ENCODE measurements around the gene SMPD2. TPM values are rescaled to one million over a fixed set of nuclear protein-coding genes. Genes with fewer than 3 reads are reported as not detected.

Gene SMPD2
- total RNA-seq, 3 donors from 2014 or later, result 8.5 to 26.2 (median 12.1) TPM

DNA sequence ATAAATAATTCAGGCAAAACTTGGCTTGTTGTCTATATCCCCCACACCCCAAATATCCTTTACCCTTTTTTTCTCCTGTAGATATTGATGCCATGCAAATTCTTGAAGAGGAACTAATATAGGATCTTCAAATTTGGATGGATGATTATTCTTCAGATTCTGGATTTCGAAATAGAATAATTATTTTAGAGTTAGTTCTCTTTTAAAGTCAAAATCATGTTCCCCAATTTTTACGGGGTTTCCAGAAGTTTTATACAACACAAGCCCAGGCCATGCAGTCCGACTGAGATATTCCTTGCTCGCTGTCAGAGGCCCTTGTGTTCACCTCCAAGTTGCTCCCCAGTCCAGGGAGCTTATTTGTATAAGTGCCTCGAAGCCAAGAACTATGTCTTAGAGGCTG lies 4.5 kb upstream of the SMPD2 start:
- H3K4me3 ChIP-seq, result no peak overlapping the region
- no peaks in the 10 kb centered on the region for H3K36me3 ChIP-seq
- no peaks in the 10 kb centered on the region for H3K4me1 ChIP-seq
- no peaks in the 10 kb centered on the region for H3K27me3 ChIP-seq
- H3K27ac ChIP-seq, result no peak overlapping the region
- TF ChIP-seq POLR2AphosphoS5 (IDR thresholded peaks at IDR 0.05), result no peak
- TF ChIP-seq, protein P1, sequence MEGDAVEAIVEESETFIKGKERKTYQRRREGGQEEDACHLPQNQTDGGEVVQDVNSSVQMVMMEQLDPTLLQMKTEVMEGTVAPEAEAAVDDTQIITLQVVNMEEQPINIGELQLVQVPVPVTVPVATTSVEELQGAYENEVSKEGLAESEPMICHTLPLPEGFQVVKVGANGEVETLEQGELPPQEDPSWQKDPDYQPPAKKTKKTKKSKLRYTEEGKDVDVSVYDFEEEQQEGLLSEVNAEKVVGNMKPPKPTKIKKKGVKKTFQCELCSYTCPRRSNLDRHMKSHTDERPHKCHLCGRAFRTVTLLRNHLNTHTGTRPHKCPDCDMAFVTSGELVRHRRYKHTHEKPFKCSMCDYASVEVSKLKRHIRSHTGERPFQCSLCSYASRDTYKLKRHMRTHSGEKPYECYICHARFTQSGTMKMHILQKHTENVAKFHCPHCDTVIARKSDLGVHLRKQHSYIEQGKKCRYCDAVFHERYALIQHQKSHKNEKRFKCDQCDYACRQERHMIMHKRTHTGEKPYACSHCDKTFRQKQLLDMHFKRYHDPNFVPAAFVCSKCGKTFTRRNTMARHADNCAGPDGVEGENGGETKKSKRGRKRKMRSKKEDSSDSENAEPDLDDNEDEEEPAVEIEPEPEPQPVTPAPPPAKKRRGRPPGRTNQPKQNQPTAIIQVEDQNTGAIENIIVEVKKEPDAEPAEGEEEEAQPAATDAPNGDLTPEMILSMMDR (IDR thresholded peaks at IDR 0.05), result no peak
- no peak for TF ChIP-seq POLR2A (IDR thresholded peaks at IDR 0.05)
- no peaks in the 10 kb centered on the region for H3K9me3 ChIP-seq
- intact Hi-C loops (cut with DNase I; ENCODE audit: low total_unique reads), result no loop called here
- no peak for DNase-seq (ENCODE audit: low spot score in 2 of 2)

DNA sequence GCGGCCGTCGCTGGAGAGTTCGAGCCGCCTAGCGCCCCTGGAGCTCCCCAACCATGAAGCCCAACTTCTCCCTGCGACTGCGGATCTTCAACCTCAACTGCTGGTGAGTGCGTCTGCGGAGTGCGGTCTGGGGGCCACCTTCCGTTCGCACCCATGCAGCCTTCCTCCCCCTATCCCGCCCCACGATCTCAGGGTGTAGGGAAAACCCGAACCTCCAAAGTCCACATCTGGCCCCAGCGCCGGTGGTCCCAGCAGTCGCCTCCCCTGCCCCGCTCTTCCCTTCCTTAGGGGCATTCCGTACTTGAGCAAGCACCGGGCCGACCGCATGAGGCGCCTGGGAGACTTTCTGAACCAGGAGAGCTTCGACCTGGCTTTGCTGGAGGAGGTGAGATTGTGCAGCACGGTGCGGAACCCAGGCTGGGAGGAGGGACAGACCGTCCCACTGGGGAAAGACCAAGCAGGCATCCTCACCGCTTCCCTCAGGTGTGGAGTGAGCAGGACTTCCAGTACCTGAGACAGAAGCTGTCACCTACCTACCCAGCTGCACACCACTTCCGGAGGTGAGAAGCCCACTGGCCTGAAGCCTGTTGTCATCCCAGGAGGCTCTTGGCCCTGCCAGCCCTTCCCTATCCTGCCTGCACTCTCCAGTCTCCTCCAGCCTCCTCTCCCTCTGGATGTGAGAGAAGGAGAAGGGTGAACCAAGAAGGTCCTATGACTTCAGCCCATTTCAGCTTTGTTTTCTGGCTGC lies 719 bp downstream of the SMPD2 start:
- TF ChIP-seq POLR2AphosphoS5 (IDR thresholded peaks at IDR 0.05), result peak in 1 of 3 donors; percentile 6
- TF ChIP-seq, protein P1 (IDR thresholded peaks at IDR 0.05), result peak; percentile 7 to 44 (median 13)
- TF ChIP-seq POLR2A (IDR thresholded peaks at IDR 0.05), result no peak
- intact Hi-C loops (cut with DNase I; ENCODE audit: low total_unique reads), result no loop called here
- peak overlapping the region; percentile 91 to 92 for H3K27ac ChIP-seq
- H3K36me3 ChIP-seq, result no peaks in the 10 kb centered on the region
- no peaks in the 10 kb centered on the region for H3K9me3 ChIP-seq
- DNase-seq (ENCODE audit: low spot score in 2 of 2), result peak in 1 of 2 donors; percentile 53
- H3K4me3 ChIP-seq, result peak overlapping the region; percentile 71 to 87 (median 86)
- peaks cover 5 to 7% of the 10 kb centered on the region in 2 donors for H3K4me1 ChIP-seq
- no peaks in the 10 kb centered on the region for H3K27me3 ChIP-seq

- intact Hi-C loops (cut with DNase I; ENCODE audit: low total_unique reads), result no loop called here
- H3K27me3 ChIP-seq, result no peaks in the 10 kb centered on the region
- H3K4me1 ChIP-seq, result peaks cover 5 to 7% of the 10 kb centered on the region in 2 donors
- DNase-seq (ENCODE audit: low spot score in 2 of 2), result no peak
- no peaks in the 10 kb centered on the region for H3K36me3 ChIP-seq
- H3K27ac ChIP-seq, result no peak overlapping the region
- no peaks in the 10 kb centered on the region for H3K9me3 ChIP-seq
- TF ChIP-seq POLR2A (IDR thresholded peaks at IDR 0.05) (no peak), POLR2AphosphoS5 (IDR thresholded peaks at IDR 0.05) (no peak)
- TF ChIP-seq, protein P1 (IDR thresholded peaks at IDR 0.05), result no peak
- H3K4me3 ChIP-seq, result peak overlapping the region in 1 of 3 donors; percentile 87
Observed at GRCh38 chr6:109442393-109442924, 1.9 kb downstream of the SMPD2 start.

DNA sequence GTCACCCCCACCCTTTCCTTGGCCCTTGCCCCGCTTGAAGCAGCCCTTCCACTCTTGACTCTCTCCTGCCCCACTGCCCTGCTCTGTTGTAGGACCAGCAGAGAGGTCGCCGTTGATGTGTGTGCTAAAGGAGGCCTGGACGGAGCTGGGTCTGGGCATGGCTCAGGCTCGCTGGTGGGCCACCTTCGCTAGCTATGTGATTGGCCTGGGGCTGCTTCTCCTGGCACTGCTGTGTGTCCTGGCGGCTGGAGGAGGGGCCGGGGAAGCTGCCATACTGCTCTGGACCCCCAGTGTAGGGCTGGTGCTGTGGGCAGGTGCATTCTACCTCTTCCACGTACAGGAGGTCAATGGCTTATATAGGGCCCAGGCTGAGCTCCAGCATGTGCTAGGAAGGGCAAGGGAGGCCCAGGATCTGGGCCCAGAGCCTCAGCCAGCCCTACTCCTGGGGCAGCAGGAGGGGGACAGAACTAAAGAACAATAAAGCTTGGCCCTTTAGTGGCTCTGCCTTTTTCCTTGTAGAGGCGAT lies 3.0 kb downstream of the SMPD2 start:
- no peak for DNase-seq (ENCODE audit: low spot score in 2 of 2)
- Histone ChIP-seq H3K36me3 (no peaks in the 10 kb centered on the region), H3K27me3 (no peaks in the 10 kb centered on the region), H3K4me1 (peaks cover 5 to 7% of the 10 kb centered on the region in 2 donors), H3K9me3 (no peaks in the 10 kb centered on the region), H3K27ac (no peak overlapping the region), H3K4me3 (no peak overlapping the region)
- intact Hi-C loops (cut with DNase I; ENCODE audit: low total_unique reads), result no loop called here
- TF ChIP-seq POLR2A (IDR thresholded peaks at IDR 0.05) (no peak), POLR2AphosphoS5 (IDR thresholded peaks at IDR 0.05) (no peak)
- TF ChIP-seq, protein P1 (IDR thresholded peaks at IDR 0.05), result no peak

- Histone ChIP-seq H3K36me3 (no peaks in the 10 kb centered on the region), H3K4me3 (no peak overlapping the region), H3K9me3 (no peaks in the 10 kb centered on the region), H3K4me1 (peaks cover 5 to 7% of the 10 kb centered on the region in 2 donors), H3K27ac (no peak overlapping the region), H3K27me3 (no peaks in the 10 kb centered on the region)
- TF ChIP-seq, protein P1 (IDR thresholded peaks at IDR 0.05), result no peak
- TF ChIP-seq POLR2AphosphoS5 (IDR thresholded peaks at IDR 0.05), result no peak
- no peak for TF ChIP-seq POLR2A (IDR thresholded peaks at IDR 0.05)
- no peak for DNase-seq (ENCODE audit: low spot score in 2 of 2)
- intact Hi-C loops (cut with DNase I; ENCODE audit: low total_unique reads), result no loop called here
Observed at GRCh38 chr6:109445382-109445781, 4.9 kb downstream of the SMPD2 start.
